Effector CD8-positive, alpha-beta T cell (primary cell): ENCODE data around the gene SPEM1.

ENCODE experiments used
- DNase-seq: peaks from one replicate; lab custom pipeline; 2025; lab: John Stamatoyannopoulos, UW

Gene SPEM1

GRCh38 chr17:7398612-7399011, 21.5 kb upstream of the SPEM1 start:
- DNase-seq = no peak

- DNase-seq = peak; percentile 29
Observed at GRCh38 chr17:7403043-7403726, 16.9 kb upstream of the SPEM1 start.

DNA sequence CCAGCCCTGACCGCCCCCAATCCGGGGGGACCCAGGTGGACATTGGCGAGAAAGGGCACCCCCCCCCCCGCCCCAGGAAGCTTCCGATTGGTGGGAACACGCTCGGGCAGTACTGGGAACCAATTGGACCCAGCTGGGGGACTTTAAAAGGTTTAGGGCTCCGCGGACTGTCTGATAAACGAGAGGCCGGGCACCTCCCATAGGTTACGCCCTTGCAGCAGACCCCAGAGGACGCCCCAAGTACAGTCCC, 16.5 kb upstream of the SPEM1 start:
- no peak for DNase-seq

DNA sequence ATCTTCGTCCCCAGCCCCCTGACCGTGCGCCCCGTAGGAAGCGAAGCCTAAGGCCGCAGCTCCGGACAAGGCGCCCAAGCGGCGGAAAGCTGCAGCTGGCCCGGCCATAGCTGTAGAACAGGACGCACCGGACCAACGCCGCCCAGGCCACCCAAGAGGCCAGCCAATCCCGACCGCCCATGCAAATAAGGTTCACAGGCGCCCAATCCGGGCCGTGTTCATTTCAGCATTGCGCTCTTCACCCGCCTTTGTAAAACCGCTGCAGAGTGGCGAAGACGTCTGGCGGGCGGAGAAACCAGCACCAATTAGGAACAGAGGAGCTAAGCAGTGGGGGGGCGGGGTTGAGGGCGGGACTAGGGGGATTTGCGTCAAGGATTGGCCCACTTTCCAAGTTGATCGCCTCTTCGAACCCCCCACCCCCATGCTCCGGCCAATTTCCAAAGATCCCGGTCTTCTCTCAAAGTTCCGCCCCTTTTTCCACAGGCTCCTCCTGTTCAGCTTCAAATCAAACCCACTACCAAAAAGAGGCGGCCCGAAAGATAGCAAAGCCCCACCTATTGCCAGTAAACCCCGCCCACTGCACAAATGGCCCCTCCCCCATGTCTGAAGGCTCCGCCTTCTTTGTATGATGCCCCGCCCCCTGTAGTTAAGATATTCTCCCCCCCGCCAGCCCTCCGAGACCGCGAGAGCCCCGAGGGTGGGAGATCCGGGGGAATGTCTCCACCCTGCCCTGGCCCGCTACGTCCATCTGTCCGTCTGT, 16.0 kb upstream of the SPEM1 start, which contains the start of gene TMEM256:
Gene TMEM256, minus strand, starts transcription at position 121 of the 760 bp plus-strand sequence. Its CDS starts 13 bp downstream, at position 108.
- DNase-seq = peak; percentile 94

GRCh38 chr17:7404737-7405349, 15.3 kb upstream of the SPEM1 start:
- DNase-seq = peak; percentile 73

DNA sequence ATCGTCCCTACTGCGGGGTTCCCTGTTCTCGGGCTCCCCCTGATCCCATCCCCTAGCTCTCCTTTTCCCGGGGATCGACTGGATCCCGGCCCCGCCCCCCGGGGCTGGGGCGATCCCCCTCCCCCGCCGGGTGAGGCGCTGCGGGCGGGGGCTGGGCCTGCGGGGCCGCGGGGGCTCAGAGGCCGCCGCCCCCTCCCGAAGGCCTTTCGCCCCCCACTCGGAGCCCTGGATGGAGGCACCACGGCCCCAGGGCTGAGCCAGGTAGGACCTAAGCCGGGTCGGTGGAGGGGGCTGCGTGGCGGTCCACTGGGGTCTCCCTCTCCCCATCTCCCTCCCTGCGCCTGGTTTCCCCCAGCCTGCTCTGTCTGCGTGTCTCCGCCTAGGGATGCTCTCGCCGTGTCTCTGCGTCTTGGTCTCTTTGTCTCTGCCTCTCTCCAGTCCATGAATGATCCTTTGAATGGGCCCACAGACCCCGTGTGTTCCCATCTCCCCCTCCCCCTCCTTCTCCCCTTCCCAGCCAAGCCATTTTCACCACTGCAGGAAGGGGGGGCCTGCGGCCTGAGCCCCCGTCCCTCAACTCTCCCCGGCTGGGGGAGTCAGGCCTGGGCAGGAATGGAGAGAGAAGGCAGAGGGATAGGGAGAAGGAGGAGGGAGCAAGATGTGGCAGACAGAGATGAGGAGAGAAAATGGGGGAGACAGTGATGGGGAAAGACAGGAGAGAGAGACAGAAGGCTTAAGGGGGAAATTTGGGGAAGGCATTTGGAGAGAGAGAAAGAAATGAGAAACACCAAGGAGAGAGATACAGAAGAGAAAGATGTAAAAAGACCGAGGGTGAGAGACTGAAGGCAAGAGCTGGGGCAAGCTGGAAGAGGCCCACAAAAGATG, 14.5 kb upstream of the SPEM1 start:
- DNase-seq = no peak

- no peak for DNase-seq
Observed at GRCh38 chr17:7406235-7406825, 13.8 kb upstream of the SPEM1 start.

DNA sequence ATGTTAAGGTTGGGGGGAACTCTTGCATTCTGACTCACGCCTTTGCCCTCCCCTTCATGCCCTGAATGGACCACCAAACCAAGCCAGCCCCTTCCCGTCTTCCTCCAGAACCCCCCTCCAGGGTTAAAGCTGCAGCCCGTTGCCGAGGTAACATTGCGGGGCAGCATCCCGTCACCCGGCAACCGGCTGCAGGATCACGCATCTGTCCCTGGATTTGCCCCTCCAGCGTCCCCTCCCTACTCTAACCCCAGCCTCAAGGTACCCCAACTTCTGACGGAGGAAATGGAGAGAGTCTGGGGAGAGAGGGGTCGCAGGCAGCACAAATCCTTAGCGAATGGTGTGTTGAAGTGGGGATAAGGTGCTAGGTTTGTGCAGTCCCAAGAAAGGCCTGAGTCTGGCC, 13.0 kb upstream of the SPEM1 start:
- no peak for DNase-seq

GRCh38 chr17:7407485-7408251, 12.5 kb upstream of the SPEM1 start, which contains the start of gene NLGN2:
Gene NLGN2 (plus strand): TSS chr17:7407845. CDS start chr17:7408256, 411 bp downstream.
- no peak for DNase-seq

DNA sequence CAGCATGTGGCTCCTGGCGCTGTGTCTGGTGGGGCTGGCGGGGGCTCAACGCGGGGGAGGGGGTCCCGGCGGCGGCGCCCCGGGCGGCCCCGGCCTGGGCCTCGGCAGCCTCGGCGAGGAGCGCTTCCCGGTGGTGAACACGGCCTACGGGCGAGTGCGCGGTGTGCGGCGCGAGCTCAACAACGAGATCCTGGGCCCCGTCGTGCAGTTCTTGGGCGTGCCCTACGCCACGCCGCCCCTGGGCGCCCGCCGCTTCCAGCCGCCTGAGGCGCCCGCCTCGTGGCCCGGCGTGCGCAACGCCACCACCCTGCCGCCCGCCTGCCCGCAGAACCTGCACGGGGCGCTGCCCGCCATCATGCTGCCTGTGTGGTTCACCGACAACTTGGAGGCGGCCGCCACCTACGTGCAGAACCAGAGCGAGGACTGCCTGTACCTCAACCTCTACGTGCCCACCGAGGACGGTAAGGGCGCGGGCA, 11.8 kb upstream of the SPEM1 start:
- DNase-seq = peak; percentile 8

- DNase-seq = no peak
Observed at GRCh38 chr17:7408863-7409262, 11.3 kb upstream of the SPEM1 start.

DNA sequence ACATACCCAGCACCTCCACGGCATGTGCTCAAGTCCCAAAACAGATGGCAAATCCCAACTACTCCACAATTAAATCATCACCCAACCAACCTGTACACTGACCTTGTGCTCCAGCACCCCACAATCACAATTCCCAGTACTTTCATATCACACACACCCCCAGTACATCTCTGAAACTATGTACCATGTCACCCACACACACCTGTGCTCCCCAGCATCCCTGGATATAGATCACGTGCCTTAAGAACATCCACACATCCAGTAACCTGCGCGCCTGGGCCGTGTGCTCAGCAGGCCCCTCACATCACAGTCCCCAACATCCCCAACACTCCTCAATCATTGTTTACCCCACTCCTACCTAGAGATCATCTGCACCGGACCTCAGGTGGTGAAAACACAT, 10.4 kb upstream of the SPEM1 start:
- DNase-seq = no peak

- no peak for DNase-seq
Observed at GRCh38 chr17:7410634-7411426, 9.3 kb upstream of the SPEM1 start.

- no peak for DNase-seq
Observed at GRCh38 chr17:7411427-7411750, 8.7 kb upstream of the SPEM1 start.

DNA sequence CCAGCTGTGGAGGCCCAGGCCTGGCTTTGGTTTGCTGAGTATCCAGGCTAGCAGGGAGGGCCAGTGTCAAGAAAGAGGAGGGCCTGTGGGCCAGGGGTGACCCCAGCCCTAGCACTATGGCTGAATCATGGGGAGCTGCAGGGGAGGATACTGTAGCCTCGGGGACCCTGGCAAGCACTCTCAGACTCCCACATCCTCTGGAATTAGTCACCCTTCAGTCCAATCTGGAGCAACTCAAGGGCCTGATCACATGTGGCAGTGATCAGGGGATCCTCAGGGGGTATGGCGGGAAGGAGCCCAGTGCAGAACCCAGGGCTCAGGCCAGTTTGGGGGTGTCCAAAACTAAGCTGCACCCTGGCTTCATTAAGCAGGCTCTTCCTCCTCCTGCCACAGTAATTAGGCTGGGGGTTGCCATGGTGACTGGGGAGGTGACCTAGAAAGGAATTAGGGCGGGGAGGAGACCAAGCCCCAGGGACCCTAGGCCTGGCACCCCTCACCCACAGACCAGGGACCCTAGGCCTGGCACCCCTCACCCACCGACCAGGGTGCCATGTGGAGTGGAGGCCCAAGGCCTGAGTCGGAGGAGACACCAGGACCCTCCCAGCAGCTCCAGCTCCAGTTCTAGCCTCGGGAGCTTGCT, 6.7 kb upstream of the SPEM1 start:
- no peak for DNase-seq

DNA sequence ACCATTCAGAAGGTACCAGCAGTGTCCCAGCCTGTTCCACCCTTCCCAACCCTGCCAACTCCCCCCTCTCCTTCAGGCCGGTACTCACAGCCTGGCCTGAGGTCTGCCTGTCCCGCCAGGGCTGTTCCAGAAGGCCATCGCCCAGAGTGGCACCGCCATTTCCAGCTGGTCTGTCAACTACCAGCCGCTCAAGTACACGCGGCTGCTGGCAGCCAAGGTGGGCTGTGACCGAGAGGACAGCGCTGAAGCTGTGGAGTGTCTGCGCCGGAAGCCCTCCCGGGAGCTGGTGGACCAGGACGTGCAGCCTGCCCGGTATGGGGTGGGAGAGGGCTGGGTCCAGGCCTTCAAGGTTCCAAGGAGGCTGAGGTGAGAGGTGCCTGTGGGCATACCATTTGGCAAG, 5.3 kb upstream of the SPEM1 start:
- DNase-seq = no peak

- DNase-seq = no peak
Observed at GRCh38 chr17:7415784-7416183, 4.3 kb upstream of the SPEM1 start.

DNA sequence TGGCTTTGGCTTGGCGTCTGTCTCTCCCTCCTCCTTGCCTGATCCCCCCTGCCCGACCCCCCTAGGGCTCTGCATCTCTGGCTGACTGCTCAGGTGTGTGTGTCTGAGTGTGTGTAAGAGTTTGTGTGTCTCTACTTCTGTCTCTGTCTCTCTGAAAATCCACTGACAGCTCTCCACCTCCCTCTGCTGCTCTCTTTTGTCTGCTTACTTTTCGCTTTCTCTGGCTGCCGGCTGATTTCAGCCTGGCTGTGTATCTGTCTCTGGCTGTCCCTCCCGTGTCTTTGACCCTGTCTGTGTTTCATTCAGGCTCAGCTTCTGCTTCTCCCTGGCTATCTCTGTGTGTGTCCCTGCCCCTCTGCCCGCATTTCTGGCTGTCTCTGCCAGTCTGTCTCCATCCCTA, 3.8 kb upstream of the SPEM1 start:
- DNase-seq = no peak

GRCh38 chr17:7417056-7417655, 3.0 kb upstream of the SPEM1 start:
- no peak for DNase-seq
